Liver (tissue), 9 donors: ENCODE data around the gene SLX4IP. TPM values are rescaled to one million over a fixed set of nuclear protein-coding genes. Genes with fewer than 3 reads are reported as not detected.

Experiments used
- DNase-seq: peaks from one replicate; pipeline ENCODE4 v3.0.0-alpha.2; 2017; ENCODE audit warnings: low spot score
- H3K27ac ChIP-seq, 2 donors: one replicate each; pipeline ENCODE4 v1.7.0; 2013; ENCODE audit warnings: inconsistent platforms in 2 of 2, low read length in 2 of 2, control low read depth in 1 of 2, low read depth in 1 of 2, mild to moderate bottlenecking in 1 of 2
- H3K27me3 ChIP-seq, 4 donors: one replicate each; pipeline versions ENCODE4 v1.6.1 to v1.7.0; 2013; ENCODE audit warnings: low read length in 3 of 4, inconsistent platforms in 1 of 4, mild to moderate bottlenecking in 1 of 4, moderate library complexity in 1 of 4; ENCODE audit not compliant: control insufficient read depth in 4 of 4, insufficient read depth in 4 of 4
- H3K36me3 ChIP-seq, 4 donors: one replicate each; pipeline versions ENCODE4 v1.6.1 to v1.7.0; 2013; ENCODE audit warnings: low read length in 3 of 4, mild to moderate bottlenecking in 3 of 4, low read depth in 1 of 4, moderate library complexity in 1 of 4; ENCODE audit not compliant: control insufficient read depth in 4 of 4, insufficient read depth in 3 of 4
- H3K4me1 ChIP-seq, 4 donors: one replicate each; pipeline versions ENCODE4 v1.6.1 to v1.7.0; 2013; ENCODE audit warnings: low read length in 3 of 4, mild to moderate bottlenecking in 3 of 4, moderate library complexity in 1 of 4; ENCODE audit not compliant: control insufficient read depth in 4 of 4, insufficient read depth in 4 of 4
- H3K4me3 ChIP-seq, 3 donors: one replicate each; pipeline versions ENCODE4 v1.6.1 to v1.7.0; 2013; ENCODE audit warnings: low read length in 3 of 3, control low read depth in 1 of 3, low read depth in 1 of 3, mild to moderate bottlenecking in 1 of 3
- H3K9ac ChIP-seq, 2 donors: one replicate each; pipeline ENCODE4 v1.7.0; 2013; ENCODE audit warnings: low read length in 2 of 2, mild to moderate bottlenecking in 2 of 2, moderate library complexity in 2 of 2, control low read depth in 1 of 2, low read depth in 1 of 2
- H3K9me3 ChIP-seq, 4 donors: one replicate each; pipeline versions ENCODE4 v1.6.1 to v1.7.0; 2013; ENCODE audit warnings: low read length in 3 of 4; ENCODE audit not compliant: control insufficient read depth in 4 of 4
- EGR1 ChIP-seq, 2 donors: IDR thresholded peaks; 2 replicates each; pipeline ENCODE4 v1.6.1; 2016 to 2018; ENCODE audit warnings: antibody characterized with exemption in 2 of 2, low read depth in 2 of 2
- FOXA1 ChIP-seq: IDR thresholded peaks from 2 replicates; pipeline ENCODE4 v1.6.1; 2016; ENCODE audit warnings: antibody characterized with exemption
- FOXA2 ChIP-seq: IDR thresholded peaks from 2 replicates; pipeline ENCODE4 v1.6.1; 2016; ENCODE audit warnings: antibody characterized with exemption
- GABPA ChIP-seq, 2 donors: IDR thresholded peaks in 1 of 2; conservative IDR thresholded peaks in 1 of 2; 2 replicates each; pipeline ENCODE4 v1.6.1; 2016; ENCODE audit warnings: antibody characterized with exemption in 2 of 2, mild to moderate bottlenecking in 1 of 2, moderate library complexity in 1 of 2
- HNF4A ChIP-seq, 2 donors: conservative IDR thresholded peaks; 2 replicates each; pipeline ENCODE4 v1.6.1; 2016; ENCODE audit warnings: antibody characterized with exemption in 2 of 2, mild to moderate bottlenecking in 2 of 2
- HNF4G ChIP-seq: IDR thresholded peaks from 2 replicates; pipeline ENCODE4 v1.6.1; 2016; ENCODE audit warnings: antibody characterized with exemption
- JUND ChIP-seq, 2 donors: IDR thresholded peaks; 2 replicates each; pipeline ENCODE4 v1.6.1; 2016; ENCODE audit warnings: antibody characterized with exemption in 2 of 2
- NR2F2 ChIP-seq: IDR thresholded peaks from 2 replicates; pipeline ENCODE4 v1.6.1; 2016; ENCODE audit warnings: antibody characterized with exemption
- RAD21 ChIP-seq, 2 donors: IDR thresholded peaks; 2 replicates each; pipeline ENCODE4 v1.6.1; 2016; ENCODE audit warnings: antibody characterized with exemption in 2 of 2, mild to moderate bottlenecking in 2 of 2
- RXRA ChIP-seq, 2 donors: IDR thresholded peaks; 2 replicates each; pipeline ENCODE4 v1.6.1; 2017 to 2018; ENCODE audit warnings: antibody characterized with exemption in 2 of 2, mild to moderate bottlenecking in 1 of 2
- SP1 ChIP-seq: IDR thresholded peaks from 2 replicates; pipeline ENCODE4 v1.6.1; 2018; ENCODE audit warnings: antibody characterized with exemption, mild to moderate bottlenecking
- TAF1 ChIP-seq: conservative IDR thresholded peaks from 2 replicates; pipeline ENCODE4 v1.6.1; 2016; ENCODE audit warnings: antibody characterized with exemption, mild to moderate bottlenecking
- WGBS: extraction: QIAGEN DNeasy Blood & Tissue Kit; methylation state at CpG from one replicate; pipeline ENCODE4 v1.1.7; 2013; 5-methylcytosine and 5-hydroxymethylcytosine counted together
- polyA plus RNA-seq, 2 donors: library from polyadenylated mRNA; stranded (reverse) in 1 of 2; unstranded in 1 of 2; fragments of 200-250 nt in 1 of 2; fragments of >200 nt in 1 of 2; fragmentation: Nextera tagmentation in 1 of 2; extraction: Ambion mirVana in 1 of 2; gene quantifications; one replicate each; pipeline versions ENCODE4 v1.2.1 to v1.2.3, GENCODE V29; 2013 to 2015
- total RNA-seq, 2 donors: library from RNA; depleted of rRNA; stranded (reverse); fragments of >200 nt; gene quantifications; one replicate each; pipeline ENCODE4 v1.2.3, GENCODE V29; 2014
- TF ChIP-seq, protein P1 (sequence below): IDR thresholded peaks from 2 replicates; pipeline ENCODE4 v1.6.1; 2016; ENCODE audit warnings: antibody characterized with exemption
- TF ChIP-seq, protein P2 (sequence below): fragments of 150-350 bp; IDR thresholded peaks from 2 replicates; pipeline ENCODE4 v1.5.1; 2017; ENCODE audit warnings: improper control_type of control experiment, low read depth, low read length; ENCODE audit not compliant: missing input control
- TF ChIP-seq, protein P3 (sequence below): IDR thresholded peaks from 2 replicates; pipeline ENCODE4 v1.6.1; 2016; ENCODE audit warnings: antibody characterized with exemption
- TF ChIP-seq, protein P4 (sequence below): IDR thresholded peaks from 2 replicates; pipeline ENCODE4 v1.6.1; 2016; ENCODE audit warnings: antibody characterized with exemption
- TF ChIP-seq, protein P5 (sequence below): IDR thresholded peaks from 2 replicates; pipeline ENCODE4 v1.6.1; 2016; ENCODE audit warnings: antibody characterized with exemption, mild to moderate bottlenecking
- donor health status: healthy.
- donor health status: healthy.
- donor health status: healthy.
- donor health status: healthy.
- donor health status: healthy.

SLX4IP gene
- total and polyA plus RNA-seq, 4 donors, result 1.1 to 3.4 (median 2.7) TPM

DNA sequence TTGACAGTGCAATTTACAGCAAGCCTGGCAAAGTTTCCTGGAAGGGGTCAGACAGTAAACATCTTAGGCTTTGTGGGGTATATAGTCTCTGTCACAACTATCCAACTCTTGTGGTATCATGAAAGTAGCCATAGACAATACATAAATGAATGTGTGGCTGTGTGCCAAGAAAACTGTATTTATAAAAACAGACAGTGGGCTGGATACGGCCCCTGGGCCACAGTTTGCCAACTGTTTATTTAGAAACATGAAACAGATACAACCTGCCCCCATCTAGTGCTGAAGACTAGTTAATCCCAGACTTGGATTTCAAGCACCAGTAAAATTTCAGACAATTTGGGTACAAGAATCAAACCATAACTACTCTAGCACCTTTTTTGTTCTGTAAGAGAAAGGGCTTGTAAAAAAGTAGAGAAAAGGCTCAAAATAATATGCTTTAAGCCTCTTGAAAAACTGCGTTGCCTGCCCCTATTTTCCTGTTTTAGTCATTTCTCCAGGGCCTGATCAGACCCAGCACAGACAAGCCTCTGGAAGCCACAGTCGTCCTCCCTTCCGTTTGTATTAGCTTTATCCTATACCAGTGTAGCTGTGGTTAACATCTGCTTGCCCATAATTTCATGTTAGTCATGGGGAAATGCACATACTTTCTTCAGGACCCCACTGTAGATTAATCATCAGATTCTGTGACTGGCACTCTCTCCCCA is 207.9 kb downstream of the SLX4IP start:
- Histone ChIP-seq H3K4me3 (no peak overlapping the region), H3K9ac (no peak overlapping the region), H3K4me1 (no peaks in the 10 kb centered on the region), H3K36me3 (peaks cover 0 to 61% (median 13%) of the 10 kb centered on the region in 4 donors), H3K9me3 (no peaks in the 10 kb centered on the region), H3K27ac (no peak overlapping the region), H3K27me3 (no peaks in the 10 kb centered on the region)
- WGBS, result 75% methylated on average over 4 of the region's 4 CpGs
- DNase-seq, result no peak
- no peak for TF ChIP-seq TAF1
- TF ChIP-seq, protein P1, sequence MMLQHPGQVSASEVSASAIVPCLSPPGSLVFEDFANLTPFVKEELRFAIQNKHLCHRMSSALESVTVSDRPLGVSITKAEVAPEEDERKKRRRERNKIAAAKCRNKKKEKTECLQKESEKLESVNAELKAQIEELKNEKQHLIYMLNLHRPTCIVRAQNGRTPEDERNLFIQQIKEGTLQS, result no peak
- TF ChIP-seq, protein P2, sequence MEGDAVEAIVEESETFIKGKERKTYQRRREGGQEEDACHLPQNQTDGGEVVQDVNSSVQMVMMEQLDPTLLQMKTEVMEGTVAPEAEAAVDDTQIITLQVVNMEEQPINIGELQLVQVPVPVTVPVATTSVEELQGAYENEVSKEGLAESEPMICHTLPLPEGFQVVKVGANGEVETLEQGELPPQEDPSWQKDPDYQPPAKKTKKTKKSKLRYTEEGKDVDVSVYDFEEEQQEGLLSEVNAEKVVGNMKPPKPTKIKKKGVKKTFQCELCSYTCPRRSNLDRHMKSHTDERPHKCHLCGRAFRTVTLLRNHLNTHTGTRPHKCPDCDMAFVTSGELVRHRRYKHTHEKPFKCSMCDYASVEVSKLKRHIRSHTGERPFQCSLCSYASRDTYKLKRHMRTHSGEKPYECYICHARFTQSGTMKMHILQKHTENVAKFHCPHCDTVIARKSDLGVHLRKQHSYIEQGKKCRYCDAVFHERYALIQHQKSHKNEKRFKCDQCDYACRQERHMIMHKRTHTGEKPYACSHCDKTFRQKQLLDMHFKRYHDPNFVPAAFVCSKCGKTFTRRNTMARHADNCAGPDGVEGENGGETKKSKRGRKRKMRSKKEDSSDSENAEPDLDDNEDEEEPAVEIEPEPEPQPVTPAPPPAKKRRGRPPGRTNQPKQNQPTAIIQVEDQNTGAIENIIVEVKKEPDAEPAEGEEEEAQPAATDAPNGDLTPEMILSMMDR, result no peak
- TF ChIP-seq HNF4A (conservative IDR thresholded peaks at IDR 0.05), result no peak
- no peak for TF ChIP-seq JUND (IDR thresholded peaks at IDR 0.05)
- no peak for TF ChIP-seq HNF4G
- TF ChIP-seq SP1, result no peak
- TF ChIP-seq, protein P3, sequence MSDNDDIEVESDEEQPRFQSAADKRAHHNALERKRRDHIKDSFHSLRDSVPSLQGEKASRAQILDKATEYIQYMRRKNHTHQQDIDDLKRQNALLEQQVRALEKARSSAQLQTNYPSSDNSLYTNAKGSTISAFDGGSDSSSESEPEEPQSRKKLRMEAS, result no peak
- TF ChIP-seq FOXA1, result no peak
- TF ChIP-seq, protein P4, sequence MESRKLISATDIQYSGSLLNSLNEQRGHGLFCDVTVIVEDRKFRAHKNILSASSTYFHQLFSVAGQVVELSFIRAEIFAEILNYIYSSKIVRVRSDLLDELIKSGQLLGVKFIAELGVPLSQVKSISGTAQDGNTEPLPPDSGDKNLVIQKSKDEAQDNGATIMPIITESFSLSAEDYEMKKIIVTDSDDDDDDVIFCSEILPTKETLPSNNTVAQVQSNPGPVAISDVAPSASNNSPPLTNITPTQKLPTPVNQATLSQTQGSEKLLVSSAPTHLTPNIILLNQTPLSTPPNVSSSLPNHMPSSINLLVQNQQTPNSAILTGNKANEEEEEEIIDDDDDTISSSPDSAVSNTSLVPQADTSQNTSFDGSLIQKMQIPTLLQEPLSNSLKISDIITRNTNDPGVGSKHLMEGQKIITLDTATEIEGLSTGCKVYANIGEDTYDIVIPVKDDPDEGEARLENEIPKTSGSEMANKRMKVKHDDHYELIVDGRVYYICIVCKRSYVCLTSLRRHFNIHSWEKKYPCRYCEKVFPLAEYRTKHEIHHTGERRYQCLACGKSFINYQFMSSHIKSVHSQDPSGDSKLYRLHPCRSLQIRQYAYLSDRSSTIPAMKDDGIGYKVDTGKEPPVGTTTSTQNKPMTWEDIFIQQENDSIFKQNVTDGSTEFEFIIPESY, result no peak
- TF ChIP-seq RXRA (IDR thresholded peaks at IDR 0.05), result no peak
- no peak for TF ChIP-seq RAD21 (IDR thresholded peaks at IDR 0.05)
- TF ChIP-seq EGR1 (IDR thresholded peaks at IDR 0.05; ENCODE audit: low read depth in 2 of 2), result no peak
- TF ChIP-seq GABPA (IDR thresholded peaks at IDR 0.05 in 1 of 2, conservative IDR thresholded peaks at IDR 0.05 in 1 of 2), result no peak
- no peak for TF ChIP-seq FOXA2
- TF ChIP-seq, protein P5, sequence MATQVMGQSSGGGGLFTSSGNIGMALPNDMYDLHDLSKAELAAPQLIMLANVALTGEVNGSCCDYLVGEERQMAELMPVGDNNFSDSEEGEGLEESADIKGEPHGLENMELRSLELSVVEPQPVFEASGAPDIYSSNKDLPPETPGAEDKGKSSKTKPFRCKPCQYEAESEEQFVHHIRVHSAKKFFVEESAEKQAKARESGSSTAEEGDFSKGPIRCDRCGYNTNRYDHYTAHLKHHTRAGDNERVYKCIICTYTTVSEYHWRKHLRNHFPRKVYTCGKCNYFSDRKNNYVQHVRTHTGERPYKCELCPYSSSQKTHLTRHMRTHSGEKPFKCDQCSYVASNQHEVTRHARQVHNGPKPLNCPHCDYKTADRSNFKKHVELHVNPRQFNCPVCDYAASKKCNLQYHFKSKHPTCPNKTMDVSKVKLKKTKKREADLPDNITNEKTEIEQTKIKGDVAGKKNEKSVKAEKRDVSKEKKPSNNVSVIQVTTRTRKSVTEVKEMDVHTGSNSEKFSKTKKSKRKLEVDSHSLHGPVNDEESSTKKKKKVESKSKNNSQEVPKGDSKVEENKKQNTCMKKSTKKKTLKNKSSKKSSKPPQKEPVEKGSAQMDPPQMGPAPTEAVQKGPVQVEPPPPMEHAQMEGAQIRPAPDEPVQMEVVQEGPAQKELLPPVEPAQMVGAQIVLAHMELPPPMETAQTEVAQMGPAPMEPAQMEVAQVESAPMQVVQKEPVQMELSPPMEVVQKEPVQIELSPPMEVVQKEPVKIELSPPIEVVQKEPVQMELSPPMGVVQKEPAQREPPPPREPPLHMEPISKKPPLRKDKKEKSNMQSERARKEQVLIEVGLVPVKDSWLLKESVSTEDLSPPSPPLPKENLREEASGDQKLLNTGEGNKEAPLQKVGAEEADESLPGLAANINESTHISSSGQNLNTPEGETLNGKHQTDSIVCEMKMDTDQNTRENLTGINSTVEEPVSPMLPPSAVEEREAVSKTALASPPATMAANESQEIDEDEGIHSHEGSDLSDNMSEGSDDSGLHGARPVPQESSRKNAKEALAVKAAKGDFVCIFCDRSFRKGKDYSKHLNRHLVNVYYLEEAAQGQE, result no peak
- no peak for TF ChIP-seq NR2F2
